Cardiac fibroblast (primary cell): Measurements from ENCODE around the gene MAP4K5.

Source experiments
- DNase-seq, 2 donors: peaks; one replicate each; pipeline versions ENCODE4 v3.0.0 to v3.0.0-alpha.2; 2010; ENCODE audit warnings: low read depth in 2 of 2
- H3K4me3 ChIP-seq, 2 donors: replicated peaks in 1 of 2; 1 replicate in 1 of 2; 2 replicates in 1 of 2; pipeline ENCODE4 v1.5.1; 2011; ENCODE audit warnings: low read depth in 2 of 2, low read length in 2 of 2, mild to moderate bottlenecking in 2 of 2, moderate library complexity in 1 of 2
- CTCF ChIP-seq: IDR thresholded peaks from one replicate; pipeline ENCODE4 v1.5.1; 2011; ENCODE audit warnings: low read depth, mild to moderate bottlenecking, low read length, inconsistent platforms

Gene MAP4K5

GRCh38 chr14:50377550-50378085 lies 154.8 kb downstream of the MAP4K5 start:
- TF ChIP-seq CTCF = no peak
- no peak overlapping the region for H3K4me3 ChIP-seq
- no peak for DNase-seq

- H3K4me3 ChIP-seq = no peak overlapping the region
- no peak for TF ChIP-seq CTCF
- no peak for DNase-seq
Measured at GRCh38 chr14:50375760-50376159, 156.6 kb downstream of the MAP4K5 start.

- no peak for DNase-seq
- H3K4me3 ChIP-seq = no peak overlapping the region
- TF ChIP-seq CTCF = no peak
Measured at GRCh38 chr14:50373959-50374358, 158.4 kb downstream of the MAP4K5 start.

- DNase-seq = no peak
- H3K4me3 ChIP-seq = no peak overlapping the region
- no peak for TF ChIP-seq CTCF
Measured at GRCh38 chr14:50371546-50371945, 160.8 kb downstream of the MAP4K5 start.
